ENCODE data around the gene KRTAP4-6.
"Not testable (repeated sequence)": the region's sequence is repeated elsewhere in the genome, so short reads cannot be mapped to it uniquely, and the experiment has no call there.

KRTAP4-6 gene

GRCh38 chr17:41140360-41141131 lies at the start of gene KRTAP4-6:
KRTAP4-6 (minus strand) TSS chr17:41140544; CDS start chr17:41140487, 57 bp downstream.
- Histone ChIP-seq H3K36me3 (ENCODE audit: control insufficient read depth, insufficient read depth, low read length) (no peaks in the 10 kb centered on the region), H3K4me1 (ENCODE audit: control insufficient read depth, insufficient read depth, low read length) (no peaks in the 10 kb centered on the region), H3K9ac (ENCODE audit: low read length) (no peak within 1 kb of the TSS), H3K27me3 (ENCODE audit: control insufficient read depth, insufficient read depth, low read length) (no peaks in the 10 kb centered on the region), H3K9me3 (ENCODE audit: control insufficient read depth, low read length) (no peaks in the 10 kb centered on the region), H3K4me3 (ENCODE audit: low read length) (no peak within 1 kb of the TSS)

GRCh38 chr17:41189837-41190318 lies 49.5 kb upstream of the KRTAP4-6 start, which contains the start of gene KRTAP9-1:
KRTAP9-1 (plus strand) TSS chr17:41189887; CDS start chr17:41189887, 0 bp downstream.
- H3K4me1 ChIP-seq (ENCODE audit: control insufficient read depth, insufficient read depth, low read length); H3K9me3 ChIP-seq (ENCODE audit: control insufficient read depth, low read length); H3K27me3 ChIP-seq (ENCODE audit: control insufficient read depth, insufficient read depth, low read length); H3K9ac ChIP-seq (ENCODE audit: low read length); H3K36me3 ChIP-seq (ENCODE audit: control insufficient read depth, insufficient read depth, low read length); H3K4me3 ChIP-seq (ENCODE audit: low read length): not testable (repeated sequence)

- Histone ChIP-seq H3K4me1 (ENCODE audit: control insufficient read depth, insufficient read depth, low read length) (no peaks in the 10 kb centered on the region), H3K36me3 (ENCODE audit: control insufficient read depth, insufficient read depth, low read length) (no peaks in the 10 kb centered on the region), H3K27me3 (ENCODE audit: control insufficient read depth, insufficient read depth, low read length) (peaks cover 4% of the 10 kb centered on the region)
Observed at GRCh38 chr17:41186872-41187271, 46.5 kb upstream of the KRTAP4-6 start.

GRCh38 chr17:41185001-41185400 lies 44.7 kb upstream of the KRTAP4-6 start:
- H3K36me3 ChIP-seq (ENCODE audit: control insufficient read depth, insufficient read depth, low read length): no peaks in the 10 kb centered on the region
- peaks cover under 1% of the 10 kb centered on the region for H3K27me3 ChIP-seq (ENCODE audit: control insufficient read depth, insufficient read depth, low read length)
- H3K4me1 ChIP-seq (ENCODE audit: control insufficient read depth, insufficient read depth, low read length): no peaks in the 10 kb centered on the region
- H3K4me3 ChIP-seq (ENCODE audit: low read length): no peak overlapping the region
- no peak overlapping the region for H3K9ac ChIP-seq (ENCODE audit: low read length)
- H3K9me3 ChIP-seq (ENCODE audit: control insufficient read depth, low read length): no peaks in the 10 kb centered on the region

More at GRCh38 chr17:41186872-41187271, 46.5 kb upstream of the KRTAP4-6 start:
- no peaks in the 10 kb centered on the region for H3K9me3 ChIP-seq (ENCODE audit: control insufficient read depth, low read length)
- no peak overlapping the region for H3K9ac ChIP-seq (ENCODE audit: low read length)
- no peak overlapping the region for H3K4me3 ChIP-seq (ENCODE audit: low read length)

- Histone ChIP-seq H3K4me3 (ENCODE audit: low read length) (no peak within 1 kb of the TSS), H3K9ac (ENCODE audit: low read length) (no peak within 1 kb of the TSS), H3K27me3 (ENCODE audit: control insufficient read depth, insufficient read depth, low read length) (no peaks in the 10 kb centered on the region), H3K9me3 (ENCODE audit: control insufficient read depth, low read length) (no peaks in the 10 kb centered on the region), H3K36me3 (ENCODE audit: control insufficient read depth, insufficient read depth, low read length) (no peaks in the 10 kb centered on the region), H3K4me1 (ENCODE audit: control insufficient read depth, insufficient read depth, low read length) (no peaks in the 10 kb centered on the region)
Observed at GRCh38 chr17:41184480-41184961, 44.2 kb upstream of the KRTAP4-6 start, which contains the start of gene KRTAP4-1. KRTAP4-1 (minus strand) TSS chr17:41184911; CDS start chr17:41184854, 57 bp downstream.

GRCh38 chr17:41178843-41179616 lies 38.7 kb upstream of the KRTAP4-6 start:
- H3K9ac ChIP-seq (ENCODE audit: low read length): no peak overlapping the region
- H3K27me3 ChIP-seq (ENCODE audit: control insufficient read depth, insufficient read depth, low read length): peaks cover 4% of the 10 kb centered on the region
- H3K4me3 ChIP-seq (ENCODE audit: low read length): no peak overlapping the region
- H3K36me3 ChIP-seq (ENCODE audit: control insufficient read depth, insufficient read depth, low read length): no peaks in the 10 kb centered on the region
- no peaks in the 10 kb centered on the region for H3K9me3 ChIP-seq (ENCODE audit: control insufficient read depth, low read length)
- H3K4me1 ChIP-seq (ENCODE audit: control insufficient read depth, insufficient read depth, low read length): no peaks in the 10 kb centered on the region

- H3K9me3 ChIP-seq (ENCODE audit: control insufficient read depth, low read length): no peaks in the 10 kb centered on the region
Observed at GRCh38 chr17:41178341-41178740, 38.0 kb upstream of the KRTAP4-6 start.

GRCh38 chr17:41177727-41178271 lies 37.5 kb upstream of the KRTAP4-6 start, which contains the start of gene KRTAP4-2:
KRTAP4-2 (minus strand) TSS chr17:41178221; CDS start chr17:41178164, 57 bp downstream.
- Histone ChIP-seq H3K36me3 (ENCODE audit: control insufficient read depth, insufficient read depth, low read length) (no peaks in the 10 kb centered on the region), H3K9ac (ENCODE audit: low read length) (no peak within 1 kb of the TSS), H3K27me3 (ENCODE audit: control insufficient read depth, insufficient read depth, low read length) (peaks cover 4% of the 10 kb centered on the region), H3K4me1 (ENCODE audit: control insufficient read depth, insufficient read depth, low read length) (no peaks in the 10 kb centered on the region), H3K4me3 (ENCODE audit: low read length) (no peak within 1 kb of the TSS), H3K9me3 (ENCODE audit: control insufficient read depth, low read length) (no peaks in the 10 kb centered on the region)

More at GRCh38 chr17:41178341-41178740, 38.0 kb upstream of the KRTAP4-6 start:
- Histone ChIP-seq H3K36me3 (ENCODE audit: control insufficient read depth, insufficient read depth, low read length) (no peaks in the 10 kb centered on the region), H3K4me3 (ENCODE audit: low read length) (no peak overlapping the region), H3K27me3 (ENCODE audit: control insufficient read depth, insufficient read depth, low read length) (peaks cover 4% of the 10 kb centered on the region), H3K4me1 (ENCODE audit: control insufficient read depth, insufficient read depth, low read length) (no peaks in the 10 kb centered on the region), H3K9ac (ENCODE audit: low read length) (no peak overlapping the region)

- peaks cover 4% of the 10 kb centered on the region for H3K27me3 ChIP-seq (ENCODE audit: control insufficient read depth, insufficient read depth, low read length)
- H3K4me1 ChIP-seq (ENCODE audit: control insufficient read depth, insufficient read depth, low read length): no peaks in the 10 kb centered on the region
- H3K4me3 ChIP-seq (ENCODE audit: low read length): no peak overlapping the region
- no peaks in the 10 kb centered on the region for H3K36me3 ChIP-seq (ENCODE audit: control insufficient read depth, insufficient read depth, low read length)
- no peaks in the 10 kb centered on the region for H3K9me3 ChIP-seq (ENCODE audit: control insufficient read depth, low read length)
- no peak overlapping the region for H3K9ac ChIP-seq (ENCODE audit: low read length)
Observed at GRCh38 chr17:41176744-41177387, 36.5 kb upstream of the KRTAP4-6 start.

- Histone ChIP-seq H3K36me3 (ENCODE audit: control insufficient read depth, insufficient read depth, low read length) (no peaks in the 10 kb centered on the region), H3K4me1 (ENCODE audit: control insufficient read depth, insufficient read depth, low read length) (no peaks in the 10 kb centered on the region), H3K9me3 (ENCODE audit: control insufficient read depth, low read length) (no peaks in the 10 kb centered on the region), H3K4me3 (ENCODE audit: low read length) (no peak overlapping the region), H3K9ac (ENCODE audit: low read length) (no peak overlapping the region), H3K27me3 (ENCODE audit: control insufficient read depth, insufficient read depth, low read length) (no peaks in the 10 kb centered on the region)
Observed at GRCh38 chr17:41171886-41172285, 31.5 kb upstream of the KRTAP4-6 start.

GRCh38 chr17:41168121-41168520 lies 27.8 kb upstream of the KRTAP4-6 start, which contains the start of gene KRTAP4-3:
KRTAP4-3 (minus strand) TSS chr17:41168221; CDS start chr17:41168172, 49 bp downstream.
- Histone ChIP-seq H3K9ac (ENCODE audit: low read length) (no peak within 1 kb of the TSS), H3K4me1 (ENCODE audit: control insufficient read depth, insufficient read depth, low read length) (no peaks in the 10 kb centered on the region), H3K4me3 (ENCODE audit: low read length) (no peak within 1 kb of the TSS), H3K36me3 (ENCODE audit: control insufficient read depth, insufficient read depth, low read length) (no peaks in the 10 kb centered on the region), H3K27me3 (ENCODE audit: control insufficient read depth, insufficient read depth, low read length) (no peaks in the 10 kb centered on the region), H3K9me3 (ENCODE audit: control insufficient read depth, low read length) (no peaks in the 10 kb centered on the region)
